Muscle of back (tissue), 11 donors: ENCODE data around the gene BCAS1. TPM values are rescaled to one million over a fixed set of nuclear protein-coding genes. Genes with fewer than 3 reads are reported as not detected.
"Not testable (repeated sequence)": the region's sequence is repeated elsewhere in the genome, so short reads cannot be mapped to it uniquely, and the experiment has no call there.

Source experiments
- DNase-seq, 3 donors: peaks; one replicate each; pipeline versions ENCODE4 v3.0.0 to v3.0.0-alpha.2; 2013
- polyA plus RNA-seq, 10 donors: library from polyadenylated mRNA; unstranded; fragments of 120-200 nt; gene quantifications; one replicate each; pipeline ENCODE4 v1.2.1, GENCODE V29; 2013; ENCODE audit not compliant: insufficient read length in 10 of 10

The BCAS1 gene
- polyA plus RNA-seq, 10 donors, result 2.5 to 21.5 (median 5.7) TPM

GRCh38 chr20:53941680-53942471, 128.5 kb downstream of the BCAS1 start:
- DNase-seq, result no peak

GRCh38 chr20:53940907-53941545, 129.4 kb downstream of the BCAS1 start:
- DNase-seq, result peak in 2 of 3 donors; percentile 66 to 71

GRCh38 chr20:53940360-53940702, 130.1 kb downstream of the BCAS1 start:
- DNase-seq, result no peak

GRCh38 chr20:53939572-53940359, 130.6 kb downstream of the BCAS1 start:
- peak; percentile 81 to 88 (median 86) for DNase-seq

DNA sequence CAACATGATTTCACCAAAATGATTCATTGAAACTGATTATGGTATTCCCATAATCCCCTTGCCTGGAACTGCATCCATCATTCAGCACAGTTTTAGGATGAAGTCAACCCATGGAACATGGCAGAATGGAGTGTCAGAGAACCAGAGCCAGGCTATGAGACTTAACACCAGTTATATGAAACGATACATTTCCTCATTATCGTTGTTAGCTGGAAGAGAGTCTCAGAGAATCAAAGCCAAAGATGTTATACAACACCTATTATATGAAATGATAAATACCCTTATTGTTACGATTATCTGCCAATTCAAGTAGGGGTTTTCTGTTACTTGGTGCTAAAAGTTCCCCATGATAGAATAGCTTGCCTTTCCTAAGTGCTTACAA, 131.2 kb downstream of the BCAS1 start:
- DNase-seq, result no peak

DNA sequence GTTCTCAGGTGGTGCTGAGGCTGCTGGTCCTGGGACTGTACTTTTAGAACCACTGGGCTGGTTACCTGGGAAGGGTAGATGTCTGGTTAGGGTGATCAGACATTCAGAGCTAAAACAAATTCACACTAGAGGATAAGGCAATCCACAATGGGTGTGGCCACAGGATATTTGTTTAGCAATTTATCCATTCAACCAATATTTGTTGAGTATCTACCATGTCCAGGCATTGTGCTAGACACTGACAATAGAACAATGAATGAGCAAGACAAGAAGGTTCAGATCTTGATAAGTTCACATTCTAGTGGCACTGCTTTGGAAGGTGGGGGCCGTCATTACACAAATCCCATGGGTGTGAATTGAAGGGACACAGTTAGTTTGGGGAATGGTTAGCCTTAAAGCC, 131.7 kb downstream of the BCAS1 start:
- DNase-seq, result no peak

GRCh38 chr20:53937929-53938367, 132.4 kb downstream of the BCAS1 start:
- no peak for DNase-seq

- DNase-seq, result no peak
Observed at GRCh38 chr20:53937339-53937741, 133.1 kb downstream of the BCAS1 start.

GRCh38 chr20:53935344-53936084, 134.9 kb downstream of the BCAS1 start:
- DNase-seq, result peak in 1 of 3 donors; percentile 44

DNA sequence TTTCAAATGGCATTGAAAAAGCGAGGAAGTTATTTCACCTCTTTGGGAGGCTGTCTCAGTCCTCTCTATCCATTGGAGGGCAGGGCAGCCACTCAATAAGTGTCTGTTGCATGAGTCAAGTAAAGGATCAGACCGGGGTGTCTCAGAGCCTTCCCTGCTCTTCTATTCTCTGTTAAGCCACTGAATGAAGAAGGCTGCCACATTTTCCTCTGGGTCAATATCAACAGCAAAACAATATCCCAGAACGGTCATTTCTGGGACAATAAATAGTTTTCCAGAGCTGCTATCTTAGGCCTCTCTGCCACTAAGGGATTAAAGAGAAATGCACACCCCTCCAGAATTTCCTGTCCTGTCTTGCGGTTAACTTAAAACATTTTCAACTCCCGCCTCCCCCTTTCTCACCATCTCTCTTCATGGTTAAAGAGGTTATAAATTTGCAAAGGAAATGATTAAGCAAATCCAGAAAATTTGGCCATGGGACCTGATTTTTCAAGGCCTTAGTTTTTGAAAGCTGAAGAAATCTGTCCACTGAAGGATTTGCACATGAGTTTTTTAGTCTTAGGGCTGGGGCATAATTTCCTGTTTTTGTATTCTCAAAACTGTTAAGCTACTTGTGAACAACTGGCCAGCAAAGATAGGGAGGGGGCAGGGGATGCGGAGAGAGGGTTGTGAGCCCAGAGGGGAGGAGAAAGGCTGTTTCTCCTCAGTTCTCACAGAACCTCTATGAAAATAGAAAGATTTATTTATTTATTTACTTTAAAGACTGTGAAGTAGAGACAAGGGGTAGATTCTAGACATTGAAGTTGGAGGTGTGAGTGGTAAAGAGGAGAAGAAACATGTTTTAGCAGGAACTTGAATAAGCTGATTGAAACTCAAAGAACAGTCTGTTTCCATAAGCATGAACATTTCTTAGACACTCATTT, 135.7 kb downstream of the BCAS1 start:
- peak in 2 of 3 donors; percentile 71 to 84 for DNase-seq

GRCh38 chr20:53933232-53933846, 137.1 kb downstream of the BCAS1 start:
- DNase-seq, result no peak

DNA sequence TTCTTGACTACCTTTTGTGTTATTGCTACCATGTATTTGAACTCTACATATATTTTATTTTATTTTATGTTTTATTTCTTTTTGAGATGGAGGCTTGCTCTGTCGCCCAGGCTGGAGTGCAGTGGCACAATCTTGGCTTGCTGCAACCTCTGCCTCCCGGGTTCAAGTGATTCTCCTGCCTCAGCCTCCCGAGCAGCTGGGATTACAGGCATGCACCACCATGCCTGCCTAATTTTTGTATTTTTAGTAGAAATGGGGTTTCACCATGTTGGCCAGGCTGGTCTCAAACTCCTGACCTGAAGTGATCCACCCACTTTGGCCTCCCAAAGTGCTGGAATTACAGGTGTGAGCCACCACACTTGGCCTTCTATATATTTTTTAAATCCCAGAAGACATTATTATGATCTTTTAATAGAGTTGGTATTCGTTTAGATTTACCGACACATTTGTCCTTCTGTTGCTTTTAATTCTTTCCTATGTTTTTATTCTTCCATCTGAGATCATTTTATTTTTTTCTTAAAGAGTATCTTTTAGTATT, 137.7 kb downstream of the BCAS1 start:
- not testable (repeated sequence) for DNase-seq

DNA sequence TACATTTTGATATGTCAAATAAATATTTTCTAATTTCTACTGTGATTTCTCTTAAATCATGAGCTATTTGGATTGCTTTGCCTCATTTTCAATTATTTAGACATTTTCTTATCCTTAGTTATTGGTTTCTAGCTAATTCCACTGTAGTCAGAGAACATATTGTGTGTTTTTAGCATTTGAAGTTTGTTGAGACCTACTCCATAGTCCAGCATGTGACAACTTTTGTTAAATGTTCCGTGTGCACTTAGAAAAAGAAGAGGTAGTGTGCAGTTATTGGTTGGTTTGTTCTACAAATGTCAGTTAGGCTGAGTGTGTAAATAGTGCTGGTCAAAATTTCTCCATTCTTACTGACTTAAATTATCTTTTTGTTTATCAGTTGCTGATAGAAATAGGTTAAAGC, 138.8 kb downstream of the BCAS1 start:
- DNase-seq, result no peak

GRCh38 chr20:53930651-53931504, 139.5 kb downstream of the BCAS1 start:
- no peak for DNase-seq

- DNase-seq, result no peak
Observed at GRCh38 chr20:53929974-53930650, 140.3 kb downstream of the BCAS1 start.

DNA sequence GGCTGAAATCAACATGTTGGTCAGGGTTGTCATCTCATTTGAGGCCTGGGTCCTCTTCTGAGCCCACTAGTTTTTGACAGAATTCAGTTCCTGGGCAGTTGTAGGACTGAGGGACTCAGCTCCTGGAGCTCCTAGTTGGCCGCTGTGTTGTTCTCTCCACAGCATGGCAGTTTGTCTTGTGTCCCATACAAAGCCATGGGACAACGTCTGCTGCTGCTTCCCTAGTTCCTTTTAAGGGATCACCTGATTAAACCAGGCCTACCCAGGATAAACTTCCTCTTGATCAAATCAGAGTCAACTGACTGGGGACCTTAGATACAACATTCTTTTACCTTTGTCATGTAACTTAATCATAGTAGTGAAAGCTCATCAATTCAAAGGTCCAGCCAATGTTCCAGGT, 141.0 kb downstream of the BCAS1 start:
- DNase-seq, result no peak

GRCh38 chr20:53927990-53928389, 142.4 kb downstream of the BCAS1 start:
- no peak for DNase-seq

- peak in 2 of 3 donors; percentile 49 to 87 for DNase-seq
Observed at GRCh38 chr20:53926428-53927028, 143.9 kb downstream of the BCAS1 start.
